Stimulated activated CD4-positive, alpha-beta T cell treated with anti-CD3 and anti-CD28 coated beads, Interleukin-4, amount 100 ng/mL, for 1 hour (primary cell): Measurements from ENCODE around the gene PLD1.

ENCODE experiments used
- DNase-seq: peaks from one replicate; pipeline ENCODE4 v3.0.0-alpha.2; 2020

Gene PLD1

GRCh38 chr3:171813278-171813896 is 3.1 kb upstream of the PLD1 start:
- no peak for DNase-seq

DNA sequence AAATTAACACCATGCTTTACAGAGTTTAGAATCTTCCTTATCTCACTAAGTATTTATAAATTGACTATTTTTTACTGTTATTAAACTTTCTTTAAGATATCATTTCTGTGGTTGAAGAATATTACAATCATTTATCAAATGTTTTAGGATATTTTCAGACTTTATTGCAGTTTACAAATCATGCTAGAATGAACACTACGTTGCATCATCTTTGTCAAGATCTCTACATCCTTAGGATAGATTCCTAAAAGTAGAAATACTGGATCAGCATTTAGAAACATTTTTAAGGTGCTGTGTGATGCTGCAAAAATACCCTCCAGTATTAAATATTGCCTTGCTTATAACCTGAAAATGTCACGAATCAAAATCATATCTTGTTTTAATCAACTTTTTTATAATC is 2.5 kb upstream of the PLD1 start:
- DNase-seq = no peak

- DNase-seq = no peak
Measured at GRCh38 chr3:171811913-171812335, 1.6 kb upstream of the PLD1 start.

DNA sequence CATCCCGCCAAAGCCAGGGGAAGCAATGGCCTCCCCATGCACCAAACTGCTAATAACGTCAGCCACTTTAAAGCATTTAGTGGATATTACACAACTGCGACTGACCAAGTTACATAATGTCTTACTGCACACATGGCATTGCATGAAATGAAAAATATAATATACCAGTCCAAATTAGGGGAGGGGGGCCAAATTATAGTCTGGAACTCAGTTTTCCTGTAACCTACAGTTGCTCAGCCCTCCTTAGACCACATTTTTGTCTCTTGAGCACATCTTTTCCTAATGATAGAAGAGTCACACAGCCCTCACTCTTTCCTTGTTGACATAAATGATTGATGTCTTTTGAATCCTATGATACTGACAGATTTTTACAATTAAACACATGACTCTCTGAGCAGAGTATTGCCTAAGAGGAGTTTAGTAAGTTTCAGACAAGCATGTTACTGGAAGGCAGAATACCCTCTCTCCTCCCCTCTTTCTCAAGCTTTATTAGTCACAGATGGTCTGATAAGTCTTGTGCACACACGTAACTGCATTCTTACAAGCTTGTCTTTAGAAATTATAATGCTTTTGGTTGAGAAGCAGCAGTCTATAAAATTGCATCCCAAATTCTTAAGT is 1.1 kb upstream of the PLD1 start:
- no peak for DNase-seq

DNA sequence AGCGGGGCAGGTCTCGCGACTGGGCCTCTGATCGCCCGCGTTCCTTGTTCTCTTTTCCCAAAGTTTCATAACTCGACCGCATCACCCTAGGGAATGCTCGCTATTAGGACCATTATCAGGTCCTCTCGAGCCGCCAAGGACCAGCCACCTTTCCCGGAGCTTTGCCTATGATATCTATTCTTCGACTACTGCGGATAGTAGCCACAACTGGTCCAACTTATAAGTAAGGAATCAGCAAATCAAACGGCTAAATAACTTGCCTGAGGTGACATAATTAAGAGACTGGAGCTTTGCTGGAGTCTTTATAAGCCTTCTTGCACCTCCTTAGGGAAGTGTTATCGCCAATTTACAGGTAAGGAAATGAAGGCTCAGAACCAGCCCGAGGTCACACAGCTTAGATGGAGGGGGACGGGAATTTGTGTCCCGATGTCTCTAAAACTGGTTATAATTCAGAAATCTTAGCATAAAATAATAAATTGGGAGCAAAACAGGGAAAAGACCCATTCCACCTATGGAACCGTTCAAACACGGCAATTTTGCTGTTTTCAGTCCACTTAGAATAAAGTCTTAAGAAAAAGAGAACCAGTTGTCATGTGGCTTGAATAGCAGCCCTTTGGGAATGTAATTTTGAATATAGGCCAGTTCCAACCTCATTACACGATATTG is 479 bp upstream of the PLD1 start:
- no peak for DNase-seq

DNA sequence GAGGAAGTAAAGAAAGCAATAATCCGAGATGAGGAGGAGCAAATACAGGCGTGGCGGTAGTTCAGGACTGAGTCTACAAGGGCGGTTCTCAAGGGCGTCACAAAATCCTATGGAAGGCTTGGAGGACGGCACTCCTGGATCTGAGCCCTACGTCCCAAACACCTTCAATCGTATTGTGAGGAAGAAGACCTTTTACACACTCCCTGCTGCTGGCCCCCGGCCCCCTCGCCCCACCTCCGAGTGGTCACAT is 747 bp downstream of the PLD1 start:
- no peak for DNase-seq

DNA sequence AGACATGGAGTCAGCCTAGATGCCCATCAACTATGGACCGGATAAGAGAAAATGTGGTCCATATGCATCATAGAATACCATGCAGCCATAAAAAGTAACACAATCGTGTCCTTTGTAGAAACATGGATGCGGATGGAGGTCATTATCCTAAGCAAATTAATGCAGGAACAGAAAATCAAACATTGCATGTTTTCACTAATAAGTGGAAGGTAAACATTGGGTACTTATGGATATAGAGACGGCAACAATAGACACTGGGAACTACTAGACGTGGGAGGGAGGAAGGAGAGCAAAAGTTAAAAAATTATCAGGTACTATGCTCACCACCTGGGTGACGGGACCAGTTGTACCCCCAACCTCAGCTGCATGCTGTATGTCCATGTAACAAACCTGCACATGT is 2.5 kb downstream of the PLD1 start:
- no peak for DNase-seq

DNA sequence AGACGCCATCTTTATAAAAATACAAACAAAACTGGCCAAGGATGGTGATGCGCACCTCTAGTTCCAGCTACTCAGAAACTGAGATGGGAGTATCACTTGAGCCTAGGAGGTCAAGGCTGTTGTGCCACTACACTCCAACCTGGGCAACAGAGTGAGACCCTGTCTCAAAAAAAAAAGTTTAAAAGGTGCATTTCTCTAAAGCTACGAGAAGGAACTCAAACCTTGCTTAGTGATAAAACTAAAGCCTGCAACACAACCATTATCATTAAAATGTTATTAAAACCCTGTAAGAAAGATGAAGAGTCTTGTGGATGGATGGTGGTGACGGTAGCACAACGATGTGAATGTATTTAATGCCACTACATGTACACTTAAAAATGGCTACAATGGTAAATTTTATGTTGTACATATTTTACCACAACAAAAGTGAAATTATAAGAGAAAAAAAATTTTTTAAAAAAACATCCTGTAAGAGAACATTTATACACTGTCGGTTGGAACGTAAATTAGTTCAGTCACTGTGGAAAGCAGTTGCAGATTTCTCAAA is 3.1 kb downstream of the PLD1 start:
- DNase-seq = no peak

- no peak for DNase-seq
Measured at GRCh38 chr3:171806200-171807128, 3.8 kb downstream of the PLD1 start.

- DNase-seq = no peak
Measured at GRCh38 chr3:171805687-171806086, 4.6 kb downstream of the PLD1 start.

DNA sequence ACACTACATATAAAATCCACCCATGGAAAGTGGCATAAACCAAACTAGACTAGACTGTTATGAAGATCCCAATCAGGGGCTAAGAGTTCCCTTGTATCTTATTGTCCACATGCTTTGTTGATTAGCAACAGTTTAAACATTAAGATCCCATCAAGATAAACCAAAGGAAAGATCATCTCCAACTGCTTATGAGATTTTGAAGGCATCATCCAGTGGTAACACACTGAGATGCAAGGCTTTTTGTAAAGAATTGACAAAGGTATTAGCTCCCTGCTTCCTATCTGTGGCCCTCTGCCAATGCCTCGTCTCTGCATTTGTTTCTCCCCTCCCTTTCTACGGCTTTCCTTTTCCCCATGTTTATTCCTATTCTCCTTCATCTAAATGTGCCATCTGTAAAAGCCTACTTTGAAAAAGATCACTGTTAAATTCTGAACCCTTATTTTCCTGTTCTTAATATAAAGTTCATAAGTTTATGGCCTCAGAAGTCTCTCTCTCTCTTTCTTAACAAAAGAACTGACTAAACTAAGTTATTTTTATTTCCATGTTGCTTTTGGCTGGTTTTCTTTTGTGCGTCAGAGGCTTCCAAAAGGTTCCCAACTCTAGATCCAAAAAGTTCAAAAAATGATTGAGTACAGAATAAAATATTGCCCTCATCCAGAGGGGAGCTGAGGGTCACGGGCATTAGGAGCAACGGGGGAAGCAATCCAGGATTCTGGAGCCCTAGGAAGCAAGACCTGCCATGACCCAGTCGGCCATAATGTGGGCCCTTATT is 5.5 kb downstream of the PLD1 start:
- no peak for DNase-seq

DNA sequence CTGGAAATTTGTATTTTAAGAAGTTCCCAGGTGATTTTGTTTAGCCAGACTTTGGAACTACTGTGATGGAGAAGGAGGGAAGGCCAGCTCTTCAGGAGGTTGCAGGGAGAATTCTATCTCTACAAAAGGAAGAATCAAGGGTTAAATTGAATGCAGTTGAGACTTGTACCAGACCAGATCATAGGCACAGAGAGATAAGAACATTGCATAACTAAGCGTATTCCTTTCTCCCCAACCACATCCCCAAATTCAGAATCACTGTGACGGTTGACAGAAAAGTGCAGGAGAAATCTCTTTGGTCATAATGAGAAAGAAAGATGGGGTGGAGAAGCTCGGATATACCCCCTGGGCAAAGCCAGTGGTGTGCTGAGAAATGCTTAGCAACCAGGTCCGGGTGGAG is 7.2 kb downstream of the PLD1 start:
- DNase-seq = no peak

DNA sequence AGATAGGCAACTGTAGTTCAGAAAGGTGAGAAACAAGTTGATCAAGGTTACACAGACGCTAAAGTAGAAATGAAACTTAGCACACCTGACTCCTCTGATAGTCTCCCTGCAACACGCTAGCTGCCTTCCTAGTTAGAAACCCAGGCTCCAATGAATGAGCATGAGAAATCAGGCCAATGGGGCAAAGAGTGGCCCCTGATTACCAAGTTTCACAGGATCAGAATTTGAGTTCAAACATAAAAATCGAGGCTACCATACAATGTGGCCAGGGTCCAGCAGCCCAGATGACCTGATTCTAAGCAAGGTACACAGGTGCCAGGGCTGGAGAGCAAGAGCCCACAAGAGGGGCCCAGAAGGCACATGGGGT is 7.7 kb downstream of the PLD1 start:
- no peak for DNase-seq

DNA sequence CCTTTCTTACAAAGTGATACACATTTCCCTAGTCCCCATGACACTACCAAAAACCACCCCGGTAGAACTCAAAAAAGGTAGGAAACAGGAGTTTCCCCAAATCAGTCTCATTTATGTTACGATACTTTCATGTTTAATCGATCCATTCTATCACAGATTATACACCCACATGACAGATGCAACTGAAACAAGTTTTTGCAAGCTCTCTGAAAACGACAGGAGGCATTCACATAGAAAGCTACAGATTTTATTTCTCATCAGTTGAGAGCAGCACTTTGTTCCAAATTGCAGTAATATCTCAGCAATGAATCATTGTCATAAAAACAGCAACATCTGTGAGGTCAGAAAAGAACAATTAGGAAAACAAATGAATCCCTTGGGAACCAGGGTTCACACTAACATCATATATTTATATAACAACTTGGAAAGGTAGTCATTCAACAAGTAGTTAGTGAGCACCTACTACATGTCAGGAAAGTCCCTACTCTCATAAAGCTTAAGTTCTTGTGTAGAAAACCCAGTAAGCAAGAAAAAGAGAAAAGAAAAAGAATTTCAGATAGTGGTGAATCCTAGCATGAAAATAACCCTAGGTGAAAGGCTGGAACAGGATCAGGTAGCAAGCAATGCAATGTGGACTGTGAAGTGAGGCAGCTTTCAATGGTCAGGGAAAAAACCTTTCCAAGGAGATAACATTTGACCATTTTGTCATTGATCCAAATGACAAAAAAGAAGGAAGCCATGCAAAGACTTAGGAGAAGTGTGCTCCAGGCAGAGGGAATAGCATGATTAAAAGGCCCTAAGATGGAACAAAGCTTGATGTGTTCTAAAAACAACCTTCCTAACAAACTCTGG is 8.3 kb downstream of the PLD1 start:
- DNase-seq = no peak

- no peak for DNase-seq
Measured at GRCh38 chr3:171799501-171799900, 10.8 kb downstream of the PLD1 start.

GRCh38 chr3:171797873-171798272 is 12.4 kb downstream of the PLD1 start:
- DNase-seq = no peak

- no peak for DNase-seq
Measured at GRCh38 chr3:171797265-171797679, 13.0 kb downstream of the PLD1 start.

GRCh38 chr3:171796625-171797264 is 13.5 kb downstream of the PLD1 start:
- no peak for DNase-seq

DNA sequence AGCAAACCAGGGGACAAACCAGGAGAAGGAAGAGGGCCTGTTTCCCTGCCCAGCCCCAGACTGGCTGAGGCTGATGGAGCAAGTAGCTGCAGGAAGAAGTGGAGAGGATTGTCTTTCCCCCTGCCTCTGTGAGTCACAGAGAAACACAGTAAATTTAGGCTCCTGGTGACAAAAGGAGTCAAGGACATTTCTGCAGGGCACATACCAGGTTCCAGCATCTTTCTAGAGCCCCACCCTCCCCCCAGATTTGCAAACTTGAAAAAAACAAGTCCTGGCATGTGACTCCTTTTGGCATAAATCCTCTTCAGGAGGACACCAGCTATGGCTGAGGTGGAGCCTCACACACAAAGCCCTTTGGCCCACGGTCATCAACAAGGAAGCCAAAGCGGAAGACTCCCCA is 17.8 kb downstream of the PLD1 start:
- DNase-seq = no peak

- DNase-seq = no peak
Measured at GRCh38 chr3:171791692-171792076, 18.6 kb downstream of the PLD1 start.
